SH-SY5Y (cell line): ENCODE measurements around the gene JPT2.

Experiments used
- GATA2 ChIP-seq: IDR thresholded peaks from 2 replicates; pipeline ENCODE4 v1.6.1; 2011; ENCODE audit warnings: mild to moderate bottlenecking, low read depth, low read length
- GATA3 ChIP-seq: IDR thresholded peaks from 2 replicates; pipeline ENCODE4 v1.6.1; 2011; ENCODE audit warnings: low read depth, mild to moderate bottlenecking, low read length, moderate library complexity

GRCh38 chr16:1669698-1670097 is 8.4 kb upstream of the JPT2 start:
- no peak for TF ChIP-seq GATA2
- TF ChIP-seq GATA3, result no peak
